ENCODE results near the gene PDSS2. TPM values are rescaled to one million over a fixed set of nuclear protein-coding genes. Genes with fewer than 3 reads are reported as not detected.

The PDSS2 gene
- polyA plus RNA-seq, 1 of the 3 experiments (the other 2 are of a cell fraction), result 5.6 TPM

DNA sequence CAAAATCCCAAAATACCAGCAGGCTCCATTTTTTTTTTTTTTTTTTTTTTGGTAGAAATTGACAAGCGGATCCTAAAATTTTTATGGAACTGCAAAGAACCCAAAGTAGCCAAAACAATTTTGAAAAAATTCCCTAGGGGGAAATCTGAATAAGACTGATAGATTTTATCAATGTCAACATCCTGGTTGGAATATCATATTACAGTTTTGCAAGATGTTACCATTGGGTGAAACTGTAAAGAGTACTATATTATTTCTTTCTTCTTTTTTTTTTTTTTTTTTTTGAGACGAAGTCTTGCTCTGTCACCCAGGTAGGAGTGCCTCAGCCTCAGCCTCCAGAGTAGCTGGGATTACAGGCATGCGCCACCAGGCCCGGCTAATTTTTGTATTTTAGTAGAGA lies 314.7 kb downstream of the PDSS2 start:
- Histone ChIP-seq H3K36me3 (replicated peaks in 1 of 2; ENCODE audit: control insufficient read depth in 1 of 2, insufficient read depth in 2 of 2, low read length in 1 of 2) (no peaks in the 10 kb centered on the region), H3K79me2 (ENCODE audit: insufficient read depth) (no peaks in the 10 kb centered on the region), H3K27me3 (ENCODE audit: insufficient read depth) (no peaks in the 10 kb centered on the region), H3K4me1 (ENCODE audit: control insufficient read depth in 1 of 2, insufficient read depth in 2 of 2, low read depth in 1 of 2, low read length in 1 of 2) (no peaks in the 10 kb centered on the region), H3K9ac (no peak overlapping the region), H4K20me1 (ENCODE audit: insufficient read depth) (no peaks in the 10 kb centered on the region), H3K4me3 (ENCODE audit: low read depth in 2 of 2, low read length in 1 of 2) (no peak overlapping the region), H3K9me2 (no peaks in the 10 kb centered on the region), H2AFZ (ENCODE audit: low read depth) (no peak overlapping the region), H3K27ac (ENCODE audit: low read depth in 2 of 2, low read length in 1 of 2) (no peak overlapping the region), H3K9me3 (no peaks in the 10 kb centered on the region), H3F3A (replicated peaks; ENCODE audit: insufficient read depth) (no peaks in the 10 kb centered on the region), H3K4me2 (no peak overlapping the region)
- ChIA-PET CTCF (no interaction called here), POLR2A (no interaction called here)
- TF ChIP-seq, protein P1, sequence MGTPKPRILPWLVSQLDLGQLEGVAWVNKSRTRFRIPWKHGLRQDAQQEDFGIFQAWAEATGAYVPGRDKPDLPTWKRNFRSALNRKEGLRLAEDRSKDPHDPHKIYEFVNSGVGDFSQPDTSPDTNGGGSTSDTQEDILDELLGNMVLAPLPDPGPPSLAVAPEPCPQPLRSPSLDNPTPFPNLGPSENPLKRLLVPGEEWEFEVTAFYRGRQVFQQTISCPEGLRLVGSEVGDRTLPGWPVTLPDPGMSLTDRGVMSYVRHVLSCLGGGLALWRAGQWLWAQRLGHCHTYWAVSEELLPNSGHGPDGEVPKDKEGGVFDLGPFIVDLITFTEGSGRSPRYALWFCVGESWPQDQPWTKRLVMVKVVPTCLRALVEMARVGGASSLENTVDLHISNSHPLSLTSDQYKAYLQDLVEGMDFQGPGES (IDR thresholded peaks at IDR 0.05; ENCODE audit: low read depth, low read length), result no peak
- TF ChIP-seq, protein P2, sequence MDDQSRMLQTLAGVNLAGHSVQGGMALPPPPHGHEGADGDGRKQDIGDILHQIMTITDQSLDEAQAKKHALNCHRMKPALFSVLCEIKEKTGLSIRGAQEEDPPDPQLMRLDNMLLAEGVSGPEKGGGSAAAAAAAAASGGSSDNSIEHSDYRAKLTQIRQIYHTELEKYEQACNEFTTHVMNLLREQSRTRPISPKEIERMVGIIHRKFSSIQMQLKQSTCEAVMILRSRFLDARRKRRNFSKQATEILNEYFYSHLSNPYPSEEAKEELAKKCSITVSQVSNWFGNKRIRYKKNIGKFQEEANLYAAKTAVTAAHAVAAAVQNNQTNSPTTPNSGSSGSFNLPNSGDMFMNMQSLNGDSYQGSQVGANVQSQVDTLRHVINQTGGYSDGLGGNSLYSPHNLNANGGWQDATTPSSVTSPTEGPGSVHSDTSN (IDR thresholded peaks at IDR 0.05), result no peak
- no peak for TF ChIP-seq RXRA (IDR thresholded peaks at IDR 0.05; ENCODE audit: borderline replicate concordance, low read depth)
- WGBS (ENCODE audit: low lambda C conversion rate), result 90% methylated on average over 4 of the region's 4 CpGs
- no peak for DNase-seq

DNA sequence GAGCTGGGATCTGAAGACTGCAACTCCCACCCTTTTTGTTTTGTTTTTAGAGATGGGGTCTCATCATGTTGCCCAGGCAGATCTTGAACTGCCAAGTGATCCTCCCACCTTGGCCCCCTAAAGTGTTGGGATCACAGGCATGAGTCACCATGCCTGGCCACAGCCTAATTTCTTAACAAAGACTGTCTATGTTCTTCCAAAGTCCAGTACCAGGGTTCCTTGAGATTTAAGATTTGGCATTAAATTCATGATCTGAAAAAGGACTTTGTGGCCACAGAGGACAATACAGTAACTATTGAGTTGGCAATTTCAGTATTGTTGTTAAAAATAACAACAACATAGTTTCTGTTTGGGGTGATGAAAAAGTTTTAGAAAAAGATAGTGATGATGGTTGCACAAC lies 315.4 kb downstream of the PDSS2 start:
- TF ChIP-seq, protein P2 (IDR thresholded peaks at IDR 0.05), result no peak
- TF ChIP-seq CHD2 (IDR thresholded peaks at IDR 0.05; ENCODE audit: low read length, partially characterized antibody) (no peak), RXRA (IDR thresholded peaks at IDR 0.05; ENCODE audit: borderline replicate concordance, low read depth) (no peak), TAF1 (IDR thresholded peaks at IDR 0.05; ENCODE audit: borderline replicate concordance, low read depth, low read length) (no peak), SMC3 (IDR thresholded peaks at IDR 0.05; ENCODE audit: low read depth, low read length) (no peak), ELF1 (IDR thresholded peaks at IDR 0.05) (no peak), YY1 (IDR thresholded peaks at IDR 0.05; ENCODE audit: low read depth) (no peak), SIN3A (IDR thresholded peaks at IDR 0.05; ENCODE audit: borderline replicate concordance, low read depth, low read length) (no peak), EZH2phosphoT487 (IDR thresholded peaks at IDR 0.05; ENCODE audit: borderline replicate concordance, low read depth) (no peak)
- TF ChIP-seq, protein P1 (IDR thresholded peaks at IDR 0.05; ENCODE audit: low read depth, low read length), result no peak
- TF ChIP-seq, protein P3, sequence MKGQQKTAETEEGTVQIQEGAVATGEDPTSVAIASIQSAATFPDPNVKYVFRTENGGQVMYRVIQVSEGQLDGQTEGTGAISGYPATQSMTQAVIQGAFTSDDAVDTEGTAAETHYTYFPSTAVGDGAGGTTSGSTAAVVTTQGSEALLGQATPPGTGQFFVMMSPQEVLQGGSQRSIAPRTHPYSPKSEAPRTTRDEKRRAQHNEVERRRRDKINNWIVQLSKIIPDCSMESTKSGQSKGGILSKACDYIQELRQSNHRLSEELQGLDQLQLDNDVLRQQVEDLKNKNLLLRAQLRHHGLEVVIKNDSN (IDR thresholded peaks at IDR 0.05; ENCODE audit: borderline replicate concordance, low read depth), result no peak
- TF ChIP-seq, protein P4, sequence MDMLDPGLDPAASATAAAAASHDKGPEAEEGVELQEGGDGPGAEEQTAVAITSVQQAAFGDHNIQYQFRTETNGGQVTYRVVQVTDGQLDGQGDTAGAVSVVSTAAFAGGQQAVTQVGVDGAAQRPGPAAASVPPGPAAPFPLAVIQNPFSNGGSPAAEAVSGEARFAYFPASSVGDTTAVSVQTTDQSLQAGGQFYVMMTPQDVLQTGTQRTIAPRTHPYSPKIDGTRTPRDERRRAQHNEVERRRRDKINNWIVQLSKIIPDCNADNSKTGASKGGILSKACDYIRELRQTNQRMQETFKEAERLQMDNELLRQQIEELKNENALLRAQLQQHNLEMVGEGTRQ (IDR thresholded peaks at IDR 0.05; ENCODE audit: borderline replicate concordance, low read depth, low read length), result no peak
- Histone ChIP-seq H3K9me2 (no peaks in the 10 kb centered on the region), H3K9ac (no peak overlapping the region), H3K27ac (ENCODE audit: low read depth in 2 of 2, low read length in 1 of 2) (no peak overlapping the region), H4K20me1 (ENCODE audit: insufficient read depth) (no peaks in the 10 kb centered on the region), H3K4me2 (no peak overlapping the region), H3K36me3 (replicated peaks in 1 of 2; ENCODE audit: control insufficient read depth in 1 of 2, insufficient read depth in 2 of 2, low read length in 1 of 2) (no peaks in the 10 kb centered on the region), H3K4me3 (ENCODE audit: low read depth in 2 of 2, low read length in 1 of 2) (no peak overlapping the region), H2AFZ (ENCODE audit: low read depth) (no peak overlapping the region), H3K27me3 (ENCODE audit: insufficient read depth) (no peaks in the 10 kb centered on the region), H3K9me3 (no peaks in the 10 kb centered on the region), H3K4me1 (ENCODE audit: control insufficient read depth in 1 of 2, insufficient read depth in 2 of 2, low read depth in 1 of 2, low read length in 1 of 2) (no peaks in the 10 kb centered on the region), H3F3A (replicated peaks; ENCODE audit: insufficient read depth) (no peaks in the 10 kb centered on the region), H3K79me2 (ENCODE audit: insufficient read depth) (no peaks in the 10 kb centered on the region)
- POLR2A ChIA-PET, result no interaction called here
- no peak for DNase-seq
- CTCF ChIA-PET, result no interaction called here
